Upper lobe of left lung (tissue), 4 donors: Measurements from ENCODE around the gene GUCY1A1.

Experiments used
- EP300 ChIP-seq, 4 donors: sonication (generic); formaldehyde crosslinking; IDR thresholded peaks; one replicate each; pipeline ENCODE4 v1.5.1; 2017; ENCODE audit warnings: antibody characterized with exemption in 4 of 4, control low read depth in 2 of 4
- POLR2A ChIP-seq, 4 donors: fragments of 450-650 bp; IDR thresholded peaks; one replicate each; pipeline ENCODE4 v1.5.1; 2016 to 2017; ENCODE audit warnings: antibody characterized with exemption in 4 of 4, mild to moderate bottlenecking in 2 of 4
- POLR2AphosphoS5 ChIP-seq, 2 donors: sonication (generic); formaldehyde crosslinking; IDR thresholded peaks; one replicate each; pipeline ENCODE4 v1.5.1; 2017; ENCODE audit warnings: antibody characterized with exemption in 2 of 2
- TF ChIP-seq, protein P1 (sequence below), 6 experiments: fragments of 450-650 bp in 4 of 6; fragments of 200-600 bp in 2 of 6; sonication (generic) in 2 of 6; IDR thresholded peaks; one replicate each; pipeline ENCODE4 v1.5.1; 2016 to 2019; ENCODE audit warnings: antibody characterized with exemption in 6 of 6

DNA sequence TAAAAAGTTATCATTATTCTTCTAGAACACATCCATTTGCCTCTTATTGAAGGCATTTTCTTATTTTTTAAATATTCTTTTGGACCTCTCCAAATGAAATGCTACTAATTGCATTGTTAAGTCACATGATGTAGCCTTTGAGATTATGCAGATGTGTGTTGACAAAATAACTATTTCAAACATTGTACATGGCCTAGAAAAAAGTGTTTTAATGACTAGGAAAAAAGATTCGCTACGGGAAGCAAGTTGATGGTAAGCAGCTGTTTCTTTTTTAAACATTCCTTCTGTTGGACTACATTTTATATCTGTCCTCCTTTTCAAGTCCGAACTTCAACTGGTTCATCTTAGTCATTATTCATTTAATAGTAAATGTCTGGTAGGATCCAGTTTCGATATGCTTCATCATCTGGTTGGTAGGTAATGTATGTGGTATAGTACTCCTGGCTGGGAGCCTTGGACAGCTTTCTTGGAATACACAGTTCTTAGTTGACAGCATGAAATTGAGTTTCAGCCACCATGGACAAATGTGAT lies 34.3 kb upstream of the GUCY1A1 start:
- no peak for TF ChIP-seq POLR2AphosphoS5 (IDR thresholded peaks at IDR 0.05)
- TF ChIP-seq, protein P1, sequence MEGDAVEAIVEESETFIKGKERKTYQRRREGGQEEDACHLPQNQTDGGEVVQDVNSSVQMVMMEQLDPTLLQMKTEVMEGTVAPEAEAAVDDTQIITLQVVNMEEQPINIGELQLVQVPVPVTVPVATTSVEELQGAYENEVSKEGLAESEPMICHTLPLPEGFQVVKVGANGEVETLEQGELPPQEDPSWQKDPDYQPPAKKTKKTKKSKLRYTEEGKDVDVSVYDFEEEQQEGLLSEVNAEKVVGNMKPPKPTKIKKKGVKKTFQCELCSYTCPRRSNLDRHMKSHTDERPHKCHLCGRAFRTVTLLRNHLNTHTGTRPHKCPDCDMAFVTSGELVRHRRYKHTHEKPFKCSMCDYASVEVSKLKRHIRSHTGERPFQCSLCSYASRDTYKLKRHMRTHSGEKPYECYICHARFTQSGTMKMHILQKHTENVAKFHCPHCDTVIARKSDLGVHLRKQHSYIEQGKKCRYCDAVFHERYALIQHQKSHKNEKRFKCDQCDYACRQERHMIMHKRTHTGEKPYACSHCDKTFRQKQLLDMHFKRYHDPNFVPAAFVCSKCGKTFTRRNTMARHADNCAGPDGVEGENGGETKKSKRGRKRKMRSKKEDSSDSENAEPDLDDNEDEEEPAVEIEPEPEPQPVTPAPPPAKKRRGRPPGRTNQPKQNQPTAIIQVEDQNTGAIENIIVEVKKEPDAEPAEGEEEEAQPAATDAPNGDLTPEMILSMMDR (IDR thresholded peaks at IDR 0.05), result no peak
- no peak for TF ChIP-seq POLR2A (IDR thresholded peaks at IDR 0.05)
- no peak for TF ChIP-seq EP300 (IDR thresholded peaks at IDR 0.05)
